Mammary epithelial cell (primary cell): Measurements from ENCODE around the gene SEMA6A.

Source experiments
- EZH2 ChIP-seq: IDR thresholded peaks from 2 replicates; pipeline ENCODE4 v1.6.1; 2012; ENCODE audit warnings: low read length, inconsistent platforms, borderline replicate concordance
- TF ChIP-seq, protein P1 (sequence below), 2 donors: IDR thresholded peaks in 1 of 2; conservative IDR thresholded peaks in 1 of 2; 2 replicates each; pipeline ENCODE4 v1.5.1; 2011 to 2012; ENCODE audit warnings: inconsistent platforms in 2 of 2, low read length in 2 of 2, mild to moderate bottlenecking in 2 of 2, control low read depth in 1 of 2, low read depth in 1 of 2; ENCODE audit not compliant: insufficient read depth in 1 of 2; ENCODE audit errors: extremely low read depth in 1 of 2

- TF ChIP-seq, protein P1, sequence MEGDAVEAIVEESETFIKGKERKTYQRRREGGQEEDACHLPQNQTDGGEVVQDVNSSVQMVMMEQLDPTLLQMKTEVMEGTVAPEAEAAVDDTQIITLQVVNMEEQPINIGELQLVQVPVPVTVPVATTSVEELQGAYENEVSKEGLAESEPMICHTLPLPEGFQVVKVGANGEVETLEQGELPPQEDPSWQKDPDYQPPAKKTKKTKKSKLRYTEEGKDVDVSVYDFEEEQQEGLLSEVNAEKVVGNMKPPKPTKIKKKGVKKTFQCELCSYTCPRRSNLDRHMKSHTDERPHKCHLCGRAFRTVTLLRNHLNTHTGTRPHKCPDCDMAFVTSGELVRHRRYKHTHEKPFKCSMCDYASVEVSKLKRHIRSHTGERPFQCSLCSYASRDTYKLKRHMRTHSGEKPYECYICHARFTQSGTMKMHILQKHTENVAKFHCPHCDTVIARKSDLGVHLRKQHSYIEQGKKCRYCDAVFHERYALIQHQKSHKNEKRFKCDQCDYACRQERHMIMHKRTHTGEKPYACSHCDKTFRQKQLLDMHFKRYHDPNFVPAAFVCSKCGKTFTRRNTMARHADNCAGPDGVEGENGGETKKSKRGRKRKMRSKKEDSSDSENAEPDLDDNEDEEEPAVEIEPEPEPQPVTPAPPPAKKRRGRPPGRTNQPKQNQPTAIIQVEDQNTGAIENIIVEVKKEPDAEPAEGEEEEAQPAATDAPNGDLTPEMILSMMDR (conservative IDR thresholded peaks at IDR 0.05 in 1 of 2, IDR thresholded peaks at IDR 0.05 in 1 of 2; ENCODE audit: extremely low read depth in 1 of 2, insufficient read depth in 1 of 2, low read depth in 1 of 2, low read length in 2 of 2) = no peak
- no peak for TF ChIP-seq EZH2
Observed at GRCh38 chr5:116527582-116527981, 47.0 kb downstream of the SEMA6A start.
